Gastroesophageal sphincter (tissue), 3 donors: ENCODE measurements around the gene RB1.

ENCODE experiments used
- EP300 ChIP-seq: sonication (generic); formaldehyde crosslinking; IDR thresholded peaks from one replicate; pipeline ENCODE4 v1.6.1; 2017; ENCODE audit warnings: antibody characterized with exemption, mild to moderate bottlenecking
- POLR2A ChIP-seq, 2 donors: fragments of 450-650 bp; IDR thresholded peaks; one replicate each; pipeline ENCODE4 v1.6.1; 2017; ENCODE audit warnings: antibody characterized with exemption in 2 of 2, mild to moderate bottlenecking in 2 of 2, moderate library complexity in 1 of 2
- POLR2AphosphoS5 ChIP-seq: sonication (generic); formaldehyde crosslinking; IDR thresholded peaks from one replicate; pipeline ENCODE4 v1.6.1; 2017; ENCODE audit warnings: antibody characterized with exemption
- TF ChIP-seq, protein P1 (sequence below), 4 experiments: fragments of 200-600 bp in 2 of 4; fragments of 450-650 bp in 2 of 4; sonication (generic) in 1 of 4; IDR thresholded peaks; one replicate each; pipeline ENCODE4 v1.5.1; 2017 to 2019; ENCODE audit warnings: antibody characterized with exemption in 4 of 4, mild to moderate bottlenecking in 2 of 4, moderate library complexity in 2 of 4

DNA sequence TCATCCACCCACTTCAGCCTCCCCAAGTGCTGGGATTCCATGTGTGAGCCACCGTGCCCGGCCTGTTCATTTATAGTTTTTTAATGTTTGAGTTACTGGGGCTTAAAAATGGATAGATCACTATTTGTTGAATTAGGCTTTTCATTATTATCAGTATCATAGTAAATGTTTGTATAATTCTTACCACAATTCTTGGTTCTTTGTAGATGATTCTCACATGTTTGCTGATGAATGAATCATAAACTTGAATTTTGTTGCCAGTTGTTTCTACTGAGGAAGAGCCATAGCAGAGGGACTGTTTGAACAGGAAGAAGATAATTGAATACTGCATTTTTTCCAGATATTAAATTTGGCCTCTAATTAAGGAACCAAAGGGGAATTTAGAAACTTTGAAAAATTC, 112.0 kb downstream of the RB1 start:
- TF ChIP-seq, protein P1, sequence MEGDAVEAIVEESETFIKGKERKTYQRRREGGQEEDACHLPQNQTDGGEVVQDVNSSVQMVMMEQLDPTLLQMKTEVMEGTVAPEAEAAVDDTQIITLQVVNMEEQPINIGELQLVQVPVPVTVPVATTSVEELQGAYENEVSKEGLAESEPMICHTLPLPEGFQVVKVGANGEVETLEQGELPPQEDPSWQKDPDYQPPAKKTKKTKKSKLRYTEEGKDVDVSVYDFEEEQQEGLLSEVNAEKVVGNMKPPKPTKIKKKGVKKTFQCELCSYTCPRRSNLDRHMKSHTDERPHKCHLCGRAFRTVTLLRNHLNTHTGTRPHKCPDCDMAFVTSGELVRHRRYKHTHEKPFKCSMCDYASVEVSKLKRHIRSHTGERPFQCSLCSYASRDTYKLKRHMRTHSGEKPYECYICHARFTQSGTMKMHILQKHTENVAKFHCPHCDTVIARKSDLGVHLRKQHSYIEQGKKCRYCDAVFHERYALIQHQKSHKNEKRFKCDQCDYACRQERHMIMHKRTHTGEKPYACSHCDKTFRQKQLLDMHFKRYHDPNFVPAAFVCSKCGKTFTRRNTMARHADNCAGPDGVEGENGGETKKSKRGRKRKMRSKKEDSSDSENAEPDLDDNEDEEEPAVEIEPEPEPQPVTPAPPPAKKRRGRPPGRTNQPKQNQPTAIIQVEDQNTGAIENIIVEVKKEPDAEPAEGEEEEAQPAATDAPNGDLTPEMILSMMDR (IDR thresholded peaks at IDR 0.05), result no peak
- no peak for TF ChIP-seq POLR2A (IDR thresholded peaks at IDR 0.05)
- no peak for TF ChIP-seq EP300
- TF ChIP-seq POLR2AphosphoS5, result no peak
